NT2/D1 (cell line): Measurements from ENCODE around the gene HPS3.

ENCODE experiments used
- DNase-seq: peaks from one replicate; pipeline ENCODE4 v3.0.0-alpha.2; 2011; ENCODE audit warnings: low read depth, low spot score
- H3K27me3 ChIP-seq: 2 replicates; pipeline ENCODE4 v1.6.0; 2011; ENCODE audit warnings: mild to moderate bottlenecking; ENCODE audit not compliant: insufficient read length, insufficient read depth
- H3K36me3 ChIP-seq: 2 replicates; pipeline ENCODE4 v1.6.1; 2011; ENCODE audit warnings: mild to moderate bottlenecking, low read length, mixed read lengths; ENCODE audit not compliant: insufficient read depth, insufficient read length
- H3K4me1 ChIP-seq: 2 replicates; pipeline ENCODE4 v1.5.1; 2011; ENCODE audit not compliant: insufficient read depth, insufficient read length
- H3K4me3 ChIP-seq: 2 replicates; pipeline ENCODE4 v1.5.1; 2011; ENCODE audit warnings: low read depth; ENCODE audit not compliant: insufficient read length
- H3K9ac ChIP-seq: 2 replicates; pipeline ENCODE4 v1.6.0; 2011; ENCODE audit warnings: low read depth; ENCODE audit not compliant: insufficient read length
- H3K9me3 ChIP-seq: 2 replicates; pipeline ENCODE4 v1.5.1; 2011; ENCODE audit warnings: mild to moderate bottlenecking, low read length; ENCODE audit not compliant: insufficient read depth
- SUZ12 ChIP-seq: IDR thresholded peaks from 2 replicates; pipeline ENCODE4 v1.6.1; 2011; ENCODE audit not compliant: insufficient read length, insufficient read depth; ENCODE audit errors: extremely low read depth
- YY1 ChIP-seq: IDR thresholded peaks from 2 replicates; pipeline ENCODE4 v1.6.1; 2011; ENCODE audit not compliant: insufficient read length, insufficient read depth
- ZNF274 ChIP-seq: IDR thresholded peaks from 2 replicates; pipeline ENCODE4 v1.6.1; 2011; ENCODE audit warnings: mild to moderate bottlenecking, low read depth, low read length

HPS3 gene

GRCh38 chr3:149128821-149129220, 617 bp upstream of the HPS3 start:
- Histone ChIP-seq H3K9ac (peak overlapping the region; percentile 75), H3K27me3 (no peaks in the 10 kb centered on the region), H3K4me3 (peak overlapping the region; percentile 96), H3K4me1 (no peaks in the 10 kb centered on the region), H3K9me3 (no peaks in the 10 kb centered on the region), H3K36me3 (peaks cover 11% of the 10 kb centered on the region)
- DNase-seq, result no peak
- TF ChIP-seq YY1 (no peak), SUZ12 (no peak), ZNF274 (no peak)

- H3K27me3 ChIP-seq, result no peaks in the 10 kb centered on the region
- no peak overlapping the region for H3K9ac ChIP-seq
- no peak for TF ChIP-seq ZNF274
- no peak for TF ChIP-seq YY1
- no peak for TF ChIP-seq SUZ12
- no peaks in the 10 kb centered on the region for H3K4me1 ChIP-seq
- DNase-seq, result no peak
- H3K4me3 ChIP-seq, result no peak overlapping the region
- no peaks in the 10 kb centered on the region for H3K9me3 ChIP-seq
- peaks cover 30% of the 10 kb centered on the region for H3K36me3 ChIP-seq
These were observed 2.2 kb downstream of the HPS3 start for GRCh38 chr3:149131589-149131988.

GRCh38 chr3:149134575-149134974, 5.1 kb downstream of the HPS3 start:
- TF ChIP-seq ZNF274 (no peak), YY1 (no peak), SUZ12 (no peak)
- DNase-seq, result no peak
- Histone ChIP-seq H3K4me1 (no peaks in the 10 kb centered on the region), H3K36me3 (peaks cover 30% of the 10 kb centered on the region), H3K4me3 (no peak overlapping the region), H3K9me3 (no peaks in the 10 kb centered on the region), H3K9ac (no peak overlapping the region), H3K27me3 (no peaks in the 10 kb centered on the region)

- TF ChIP-seq YY1 (no peak), ZNF274 (no peak), SUZ12 (no peak)
- Histone ChIP-seq H3K27me3 (no peaks in the 10 kb centered on the region), H3K9ac (no peak overlapping the region), H3K36me3 (peaks cover 42% of the 10 kb centered on the region), H3K4me1 (no peaks in the 10 kb centered on the region), H3K4me3 (no peak overlapping the region), H3K9me3 (no peaks in the 10 kb centered on the region)
- no peak for DNase-seq
These were observed 13.2 kb downstream of the HPS3 start for GRCh38 chr3:149142682-149143081.

- DNase-seq, result no peak
- H3K36me3 ChIP-seq, result peaks cover 49% of the 10 kb centered on the region
- no peaks in the 10 kb centered on the region for H3K4me1 ChIP-seq
- no peak overlapping the region for H3K4me3 ChIP-seq
- no peak for TF ChIP-seq YY1
- no peak for TF ChIP-seq SUZ12
- no peak for TF ChIP-seq ZNF274
- H3K9me3 ChIP-seq, result no peaks in the 10 kb centered on the region
- H3K27me3 ChIP-seq, result no peaks in the 10 kb centered on the region
- H3K9ac ChIP-seq, result no peak overlapping the region
These were observed 15.9 kb downstream of the HPS3 start for GRCh38 chr3:149145356-149145755.

GRCh38 chr3:149145974-149146373, 16.5 kb downstream of the HPS3 start:
- H3K36me3 ChIP-seq, result peaks cover 52% of the 10 kb centered on the region
- no peak overlapping the region for H3K9ac ChIP-seq
- H3K4me1 ChIP-seq, result no peaks in the 10 kb centered on the region
- DNase-seq, result no peak
- no peak overlapping the region for H3K4me3 ChIP-seq
- H3K9me3 ChIP-seq, result no peaks in the 10 kb centered on the region
- no peaks in the 10 kb centered on the region for H3K27me3 ChIP-seq
- TF ChIP-seq ZNF274 (no peak), SUZ12 (no peak), YY1 (no peak)

GRCh38 chr3:149150436-149150835, 21.0 kb downstream of the HPS3 start:
- Histone ChIP-seq H3K4me1 (peaks cover 3% of the 10 kb centered on the region), H3K9ac (no peak overlapping the region), H3K27me3 (no peaks in the 10 kb centered on the region), H3K9me3 (no peaks in the 10 kb centered on the region), H3K36me3 (peaks cover 58% of the 10 kb centered on the region), H3K4me3 (no peak overlapping the region)
- TF ChIP-seq ZNF274 (no peak), SUZ12 (no peak), YY1 (no peak)
- no peak for DNase-seq
